A549 (cell line): ENCODE data around the gene ARHGEF26. TPM values are rescaled to one million over a fixed set of nuclear protein-coding genes. Genes with fewer than 3 reads are reported as not detected.

ENCODE experiments used
- ATAC-seq, 2 experiments: fragments of 200-7000 bp in 1 of 2; fragments of >200 bp in 1 of 2; cut with Nextera tagmentation in 1 of 2; cut with Tn5 transposase in 1 of 2; 3 replicates each; pipeline versions ENCODE4 v1.8.0 to v1.9.1; 2018 to 2020; ENCODE audit warnings: mild to moderate bottlenecking in 1 of 2, moderate library complexity in 1 of 2
- CTCF ChIA-PET: fragments of 300-600 bp; sonication (Branson Sonifier 250); formaldehyde crosslinking; extraction: SDS; loops from one replicate; lab custom pipeline; 2021; ENCODE audit warnings: antibody characterized with exemption, inconsistent platforms; lab: Yijun Ruan, JAX
- POLR2A ChIA-PET: fragments of 350-600 bp; formaldehyde crosslinking; extraction: SDS; loops from one replicate; lab custom pipeline; 2021; ENCODE audit warnings: antibody characterized with exemption, inconsistent platforms; lab: Yijun Ruan, JAX
- DNase-seq, 2 experiments: peaks; one replicate each; pipeline versions ENCODE4 v3.0.0 to v3.0.0-alpha.2; 2011 to 2016; ENCODE audit warnings: low read depth in 1 of 2, low spot score in 1 of 2
- FAIRE-seq: peaks from 2 replicates; lab custom pipeline; 2011; peaks lifted over from hg19 to GRCh38; lab: Jason Lieb, UNC
- H3K27ac ChIP-seq, 2 experiments: fragments of >200 bp; sonication (Bioruptor Twin); formaldehyde crosslinking; 3 replicates each; pipeline ENCODE4 v1.5.1; 2016 to 2017
- H3K4me1 ChIP-seq: fragments of >200 bp; sonication (Bioruptor Twin); formaldehyde crosslinking; 3 replicates; pipeline ENCODE4 v1.6.1; 2016
- H3K4me2 ChIP-seq: fragments of >200 bp; sonication (Bioruptor Twin); formaldehyde crosslinking; 3 replicates; pipeline ENCODE4 v1.6.1; 2016
- H3K4me3 ChIP-seq: fragments of >200 bp; sonication (Bioruptor Twin); formaldehyde crosslinking; 3 replicates; pipeline ENCODE4 v1.5.1; 2016
- H3K9me3 ChIP-seq: fragments of >200 bp; sonication (Bioruptor Twin); formaldehyde crosslinking; 3 replicates; pipeline ENCODE4 v1.6.1; 2016
- BCL3 ChIP-seq: fragments of >200 bp; sonication (Bioruptor Twin); formaldehyde crosslinking; IDR thresholded peaks from 3 replicates; pipeline ENCODE4 v1.6.1; 2016
- BHLHE40 ChIP-seq: IDR thresholded peaks from 2 replicates; pipeline ENCODE4 v1.6.1; 2012; ENCODE audit warnings: low read depth, low read length, inconsistent platforms
- CBX2 ChIP-seq: fragments of 200-600 bp; sonication (generic); IDR thresholded peaks from 2 replicates; pipeline ENCODE4 v1.6.1; 2016; ENCODE audit warnings: low read depth, mild to moderate bottlenecking, borderline replicate concordance
- CHD2 ChIP-seq: fragments of 150-350 bp; IDR thresholded peaks from 2 replicates; pipeline ENCODE4 v1.6.1; 2014; ENCODE audit warnings: low read length; ENCODE audit not compliant: partially characterized antibody
- HOXA7 ChIP-seq: fragments of 250-450 bp; sonication (Bioruptor Pico); IDR thresholded peaks from 2 replicates; pipeline ENCODE4 v1.5.0; 2020; ENCODE audit warnings: mild to moderate bottlenecking, moderate library complexity
- HOXB13 ChIP-seq: fragments of 250-450 bp; sonication (Bioruptor Pico); IDR thresholded peaks from 2 replicates; pipeline ENCODE4 v1.5.0; 2020; ENCODE audit warnings: low read depth, mild to moderate bottlenecking, moderate library complexity
- HOXB5 ChIP-seq: fragments of 250-450 bp; sonication (Bioruptor Pico); IDR thresholded peaks from 2 replicates; pipeline ENCODE4 v1.5.0; 2020; ENCODE audit warnings: mild to moderate bottlenecking, moderate library complexity
- JUN ChIP-seq, 2 experiments: fragments of >200 bp; sonication (Bioruptor Twin); formaldehyde crosslinking; IDR thresholded peaks; 2 replicates in 1 of 2; 3 replicates in 1 of 2; pipeline ENCODE4 v1.6.1; 2016 to 2017
- KDM1A ChIP-seq: fragments of 200-600 bp; sonication (generic); IDR thresholded peaks from 2 replicates; pipeline ENCODE4 v1.6.1; 2016; ENCODE audit warnings: low read depth, mild to moderate bottlenecking
- KDM5A ChIP-seq: fragments of 200-600 bp; sonication (generic); IDR thresholded peaks from 2 replicates; pipeline ENCODE4 v1.6.1; 2016; ENCODE audit warnings: antibody characterized with exemption, mild to moderate bottlenecking
- MAZ ChIP-seq: fragments of 150-350 bp; IDR thresholded peaks from 2 replicates; pipeline ENCODE4 v1.6.1; 2014; ENCODE audit warnings: antibody characterized with exemption, low read depth, low read length, borderline replicate concordance
- MYC ChIP-seq: IDR thresholded peaks from 2 replicates; pipeline ENCODE4 v1.6.1; 2012; ENCODE audit warnings: mild to moderate bottlenecking, inconsistent platforms, low read length, improper control_type of control experiment, borderline replicate concordance
- NFE2L2 ChIP-seq: fragments of 150-350 bp; conservative IDR thresholded peaks from 2 replicates; pipeline ENCODE4 v1.6.1; 2014; ENCODE audit warnings: low read length
- NPAS2 ChIP-seq: fragments of 250-450 bp; sonication (Bioruptor Pico); IDR thresholded peaks from 2 replicates; pipeline ENCODE4 v1.8.0; 2022; ENCODE audit warnings: mild to moderate bottlenecking, moderate library complexity, borderline replicate concordance
- PHF8 ChIP-seq: fragments of 200-600 bp; sonication (generic); IDR thresholded peaks from 2 replicates; pipeline ENCODE4 v1.6.1; 2016; ENCODE audit warnings: low read depth, mild to moderate bottlenecking, antibody characterized with exemption, moderate library complexity, borderline replicate concordance
- POLR2A ChIP-seq: IDR thresholded peaks from 2 replicates; pipeline ENCODE4 v1.6.1; 2012; ENCODE audit warnings: mild to moderate bottlenecking, low read length
- POLR2AphosphoS2 ChIP-seq: conservative IDR thresholded peaks from 2 replicates; pipeline ENCODE4 v1.6.1; 2012; ENCODE audit warnings: low read length, improper control_type of control experiment, inconsistent platforms
- RAD21 ChIP-seq, 2 experiments: fragments of >200 bp in 1 of 2; sonication (Bioruptor Twin) in 1 of 2; formaldehyde crosslinking in 1 of 2; IDR thresholded peaks in 1 of 2; conservative IDR thresholded peaks in 1 of 2; 2 replicates in 1 of 2; 3 replicates in 1 of 2; pipeline ENCODE4 v1.6.1; 2012 to 2018; ENCODE audit warnings: inconsistent platforms in 1 of 2
- RARB ChIP-seq: fragments of 250-450 bp; sonication (Bioruptor Pico); IDR thresholded peaks from 2 replicates; pipeline ENCODE4 v1.8.0; 2021; ENCODE audit warnings: mild to moderate bottlenecking, moderate library complexity
- RCOR1 ChIP-seq: fragments of 150-350 bp; IDR thresholded peaks from 2 replicates; pipeline ENCODE4 v1.6.1; 2014; ENCODE audit warnings: antibody characterized with exemption, low read length, low read depth
- SMC3 ChIP-seq: fragments of >200 bp; sonication (Bioruptor Twin); formaldehyde crosslinking; IDR thresholded peaks from 3 replicates; pipeline ENCODE4 v1.6.1; 2018; ENCODE audit warnings: inconsistent platforms
- SREBF2 ChIP-seq: fragments of 450-650 bp; IDR thresholded peaks from 2 replicates; pipeline ENCODE4 v1.6.1; 2014; ENCODE audit warnings: mild to moderate bottlenecking, moderate library complexity
- TFCP2L1 ChIP-seq: fragments of 250-450 bp; sonication (Bioruptor Pico); IDR thresholded peaks from 2 replicates; pipeline ENCODE4 v1.5.0; 2021; ENCODE audit warnings: mild to moderate bottlenecking
- WGBS: methylation state at CpG from one replicate; pipeline ENCODE4 v1.1.6; 2017; ENCODE audit errors: missing lambda C conversion rate; 5-methylcytosine and 5-hydroxymethylcytosine counted together
- polyA plus RNA-seq, 4 experiments: library from polyadenylated mRNA; depleted of rRNA in 3 of 4; stranded (reverse); fragments of >200 nt; fragmentation: RNase III in 1 of 4; extraction: RNeasy Plus Mini Kit Qiagen cat#74134 plus additional on column Dnase treatment in 1 of 4; gene quantifications; 2 replicates in 3 of 4; 3 replicates in 1 of 4; pipeline ENCODE4 v1.2.3, GENCODE V29; 2011 to 2017
- TF ChIP-seq, protein P1 (sequence below): fragments of 450-650 bp; IDR thresholded peaks from 2 replicates; pipeline ENCODE4 v1.6.1; 2014; ENCODE audit warnings: antibody characterized with exemption
- TF ChIP-seq, protein P2 (sequence below): fragments of >200 bp; sonication (Bioruptor Twin); formaldehyde crosslinking; IDR thresholded peaks from 3 replicates; pipeline ENCODE4 v1.5.1; 2016
- TF ChIP-seq, protein P3 (sequence below): IDR thresholded peaks from 2 replicates; pipeline ENCODE4 v1.6.1; 2012
- TF ChIP-seq, protein P4 (sequence below): IDR thresholded peaks from 2 replicates; pipeline ENCODE4 v1.6.1; 2012

The ARHGEF26 gene
- polyA plus RNA-seq, 2 of the 4 experiments (the other 2 are of a cell fraction), result 2.9 to 5.8 TPM

DNA sequence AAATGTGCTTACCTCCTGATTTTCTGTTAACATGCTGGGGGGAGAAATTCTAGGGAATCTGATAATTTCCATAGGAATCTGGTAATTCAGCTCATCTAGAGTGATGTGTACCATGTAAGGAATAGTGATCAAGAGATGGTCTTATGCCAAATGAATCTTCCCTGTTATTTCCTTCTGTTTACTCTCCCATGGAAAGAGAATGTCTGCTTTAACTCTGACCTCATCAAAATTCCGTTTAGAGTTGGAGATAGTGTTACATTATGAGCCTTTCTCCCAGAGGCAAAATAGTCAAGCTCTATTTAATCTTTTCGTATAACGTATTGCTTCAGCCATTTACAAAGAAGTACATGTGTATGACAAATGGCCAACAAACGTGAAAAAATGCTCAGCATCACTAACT, 76.6 kb downstream of the ARHGEF26 start:
- no peak for DNase-seq
- H3K4me1 ChIP-seq, result no peaks in the 10 kb centered on the region
- FAIRE-seq, result no peak
- 68% methylated on average over 4 of the region's 4 CpGs for WGBS
- TF ChIP-seq RARB (CRISPR knock-in tag) (no peak), BHLHE40 (no peak), NFE2L2 (no peak), HOXA7 (no peak), KDM5A (no peak), RCOR1 (no peak)
- no peak for ATAC-seq
- H3K27ac ChIP-seq, result no peak overlapping the region
- ChIA-PET CTCF (no interaction called here), POLR2A (no interaction called here)
- H3K4me2 ChIP-seq, result no peak overlapping the region
- H3K9me3 ChIP-seq, result no peaks in the 10 kb centered on the region
- no peak overlapping the region for H3K4me3 ChIP-seq

DNA sequence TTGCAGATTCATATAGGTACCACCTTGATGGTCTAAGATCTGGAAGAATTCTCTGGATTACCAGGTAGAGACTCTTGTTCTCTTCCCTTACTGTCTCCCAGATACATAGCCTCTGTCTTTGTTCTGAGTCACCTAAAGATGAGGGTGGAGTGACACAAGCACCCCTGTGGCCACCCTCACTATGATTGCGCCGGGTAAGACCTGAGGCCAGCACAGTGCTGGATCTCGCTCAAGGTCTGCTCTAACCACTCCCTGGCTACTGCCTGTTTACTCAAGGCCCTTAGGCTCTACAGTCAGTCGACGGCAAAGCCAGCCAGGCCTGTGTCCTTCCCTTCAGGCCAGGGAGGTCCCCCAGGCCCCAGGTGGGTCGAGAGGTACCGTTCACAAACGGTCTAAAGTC, 88.3 kb downstream of the ARHGEF26 start:
- 100% methylated on average over 7 of the region's 8 CpGs for WGBS
- POLR2A ChIA-PET, result no interaction called here
- no peak for TF ChIP-seq SREBF2
- TF ChIP-seq HOXB13 (CRISPR knock-in tag), result no peak
- no peak for TF ChIP-seq TFCP2L1 (CRISPR knock-in tag)
- TF ChIP-seq NPAS2, result no peak
- TF ChIP-seq HOXA7, result no peak
- TF ChIP-seq PHF8, result no peak
- no peak for TF ChIP-seq BCL3
- TF ChIP-seq MYC, result no peak
- TF ChIP-seq KDM1A, result no peak
- TF ChIP-seq, protein P1, sequence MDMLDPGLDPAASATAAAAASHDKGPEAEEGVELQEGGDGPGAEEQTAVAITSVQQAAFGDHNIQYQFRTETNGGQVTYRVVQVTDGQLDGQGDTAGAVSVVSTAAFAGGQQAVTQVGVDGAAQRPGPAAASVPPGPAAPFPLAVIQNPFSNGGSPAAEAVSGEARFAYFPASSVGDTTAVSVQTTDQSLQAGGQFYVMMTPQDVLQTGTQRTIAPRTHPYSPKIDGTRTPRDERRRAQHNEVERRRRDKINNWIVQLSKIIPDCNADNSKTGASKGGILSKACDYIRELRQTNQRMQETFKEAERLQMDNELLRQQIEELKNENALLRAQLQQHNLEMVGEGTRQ, result no peak
- TF ChIP-seq, protein P2, sequence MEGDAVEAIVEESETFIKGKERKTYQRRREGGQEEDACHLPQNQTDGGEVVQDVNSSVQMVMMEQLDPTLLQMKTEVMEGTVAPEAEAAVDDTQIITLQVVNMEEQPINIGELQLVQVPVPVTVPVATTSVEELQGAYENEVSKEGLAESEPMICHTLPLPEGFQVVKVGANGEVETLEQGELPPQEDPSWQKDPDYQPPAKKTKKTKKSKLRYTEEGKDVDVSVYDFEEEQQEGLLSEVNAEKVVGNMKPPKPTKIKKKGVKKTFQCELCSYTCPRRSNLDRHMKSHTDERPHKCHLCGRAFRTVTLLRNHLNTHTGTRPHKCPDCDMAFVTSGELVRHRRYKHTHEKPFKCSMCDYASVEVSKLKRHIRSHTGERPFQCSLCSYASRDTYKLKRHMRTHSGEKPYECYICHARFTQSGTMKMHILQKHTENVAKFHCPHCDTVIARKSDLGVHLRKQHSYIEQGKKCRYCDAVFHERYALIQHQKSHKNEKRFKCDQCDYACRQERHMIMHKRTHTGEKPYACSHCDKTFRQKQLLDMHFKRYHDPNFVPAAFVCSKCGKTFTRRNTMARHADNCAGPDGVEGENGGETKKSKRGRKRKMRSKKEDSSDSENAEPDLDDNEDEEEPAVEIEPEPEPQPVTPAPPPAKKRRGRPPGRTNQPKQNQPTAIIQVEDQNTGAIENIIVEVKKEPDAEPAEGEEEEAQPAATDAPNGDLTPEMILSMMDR, result no peak
- TF ChIP-seq MAZ, result no peak
- TF ChIP-seq POLR2AphosphoS2, result no peak
- Histone ChIP-seq H3K4me3 (no peak overlapping the region), H3K4me1 (no peaks in the 10 kb centered on the region), H3K27ac (no peak overlapping the region), H3K9me3 (no peaks in the 10 kb centered on the region), H3K4me2 (no peak overlapping the region)
- CTCF ChIA-PET, result interaction anchor here (1.4 kb wide), 1 partner anchor 43 kb away, joined by 3 read pairs; no protein-coding TSS in a partner anchor
- FAIRE-seq, result no peak
- no peak for DNase-seq
- no peak for ATAC-seq

DNA sequence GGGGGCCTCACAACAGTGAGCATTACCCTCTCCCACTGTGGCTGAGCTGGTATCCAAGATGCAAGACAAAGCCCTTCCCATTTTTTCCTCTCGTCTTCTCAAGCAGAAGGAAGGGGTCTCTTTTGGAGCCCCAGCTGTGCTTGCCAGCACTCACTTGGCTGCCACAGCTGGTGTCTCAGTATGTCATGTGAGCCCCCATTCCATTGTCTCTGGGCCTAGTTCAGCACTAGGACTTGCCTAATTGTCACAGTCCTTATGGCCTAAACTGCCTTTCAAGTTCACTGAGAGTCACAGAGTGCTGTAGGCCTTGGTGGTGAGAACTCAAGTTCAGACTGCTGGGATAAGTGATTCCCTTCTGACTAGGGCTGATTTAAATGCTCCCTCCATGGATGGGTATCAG, 89.8 kb downstream of the ARHGEF26 start:
- 92% methylated on average over 1 of the region's 1 CpG for WGBS
- CTCF ChIA-PET, result no interaction called here
- Histone ChIP-seq H3K4me1 (no peaks in the 10 kb centered on the region), H3K4me3 (no peak overlapping the region), H3K27ac (no peak overlapping the region), H3K9me3 (no peaks in the 10 kb centered on the region), H3K4me2 (no peak overlapping the region)
- POLR2A ChIA-PET, result no interaction called here
- DNase-seq, result no peak
- ATAC-seq, result no peak
- no peak for FAIRE-seq
- TF ChIP-seq, protein P3, sequence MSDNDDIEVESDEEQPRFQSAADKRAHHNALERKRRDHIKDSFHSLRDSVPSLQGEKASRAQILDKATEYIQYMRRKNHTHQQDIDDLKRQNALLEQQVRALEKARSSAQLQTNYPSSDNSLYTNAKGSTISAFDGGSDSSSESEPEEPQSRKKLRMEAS, result no peak
- no peak for TF ChIP-seq POLR2A
- TF ChIP-seq BHLHE40, result no peak
- no peak for TF ChIP-seq JUN (IDR thresholded peaks at IDR 0.05)
- TF ChIP-seq SMC3, result no peak
- TF ChIP-seq CHD2, result no peak
- no peak for TF ChIP-seq KDM5A
- TF ChIP-seq CBX2, result no peak
- TF ChIP-seq RAD21 (conservative IDR thresholded peaks at IDR 0.05 in 1 of 2, IDR thresholded peaks at IDR 0.05 in 1 of 2), result no peak
- TF ChIP-seq TFCP2L1 (CRISPR knock-in tag), result no peak
- TF ChIP-seq, protein P4, sequence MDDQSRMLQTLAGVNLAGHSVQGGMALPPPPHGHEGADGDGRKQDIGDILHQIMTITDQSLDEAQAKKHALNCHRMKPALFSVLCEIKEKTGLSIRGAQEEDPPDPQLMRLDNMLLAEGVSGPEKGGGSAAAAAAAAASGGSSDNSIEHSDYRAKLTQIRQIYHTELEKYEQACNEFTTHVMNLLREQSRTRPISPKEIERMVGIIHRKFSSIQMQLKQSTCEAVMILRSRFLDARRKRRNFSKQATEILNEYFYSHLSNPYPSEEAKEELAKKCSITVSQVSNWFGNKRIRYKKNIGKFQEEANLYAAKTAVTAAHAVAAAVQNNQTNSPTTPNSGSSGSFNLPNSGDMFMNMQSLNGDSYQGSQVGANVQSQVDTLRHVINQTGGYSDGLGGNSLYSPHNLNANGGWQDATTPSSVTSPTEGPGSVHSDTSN, result no peak
- TF ChIP-seq HOXB5 (CRISPR knock-in tag), result no peak
